K562 (cell line): ENCODE data around the gene TBC1D5. TPM values are rescaled to one million over a fixed set of nuclear protein-coding genes. Genes with fewer than 3 reads are reported as not detected.

Experiments
- ATAC-seq: fragments of 200-7000 bp; cut with Tn5 transposase; 3 replicates; pipeline ENCODE4 v1.9.1; 2020; ENCODE audit warnings: moderate library complexity
- BruUV-seq: library from RNA; stranded (reverse); fragments of 400-500 nt; replicated peaks from 2 replicates; lab custom pipeline; 2021; lab: Mats Ljungman, UMichigan
- CTCF ChIA-PET: fragments of 300-600 bp; formaldehyde crosslinking; extraction: SDS; loops from one replicate; lab custom pipeline; 2021; ENCODE audit warnings: low intra/inter-chr PET ratio; lab: Yijun Ruan, JAX
- POLR2A ChIA-PET: fragments of 300-600, 350-650 bp; sonication (Branson Sonifier 250); formaldehyde crosslinking; extraction: SDS; loops from one replicate; lab custom pipeline; 2021; ENCODE audit warnings: antibody characterized with exemption, inconsistent platforms; lab: Yijun Ruan, JAX
- DNase-seq, 4 experiments: peaks; one replicate each; pipeline versions ENCODE4 v3.0.0 to v3.0.0-alpha.2; 2011 to 2018; ENCODE audit warnings: low spot score in 3 of 4, mixed read lengths in 3 of 4; ENCODE audit errors: extremely low read depth in 1 of 4
- FAIRE-seq: peaks from 2 replicates; lab custom pipeline; 2011; peaks lifted over from hg19 to GRCh38; lab: Jason Lieb, UNC
- H2AFZ ChIP-seq: 2 replicates; pipeline ENCODE4 v1.6.0; 2011; ENCODE audit warnings: low read depth, low read length, control low read depth, inconsistent platforms
- H3K27ac ChIP-seq: fragments of 200-600 bp; 3 replicates; pipeline ENCODE4 v1.8.0; 2011; ENCODE audit warnings: low read depth, mild to moderate bottlenecking, control low read depth, inconsistent platforms, low read length, moderate library complexity, mixed read lengths; ENCODE audit errors: extremely low read depth
- H3K27me3 ChIP-seq, 2 experiments: fragments of 300-600 bp in 1 of 2; 2 replicates in 1 of 2; 3 replicates in 1 of 2; pipeline versions ENCODE4 v1.6.0 to v1.8.0; 2011; ENCODE audit warnings: inconsistent platforms in 2 of 2, low read length in 2 of 2, mild to moderate bottlenecking in 1 of 2, mixed read lengths in 1 of 2, moderate library complexity in 1 of 2; ENCODE audit not compliant: control insufficient read depth in 2 of 2, insufficient read depth in 2 of 2
- H3K36me3 ChIP-seq: fragments of 300-600 bp; 3 replicates; pipeline ENCODE4 v1.8.0; 2011; ENCODE audit warnings: mild to moderate bottlenecking, low read length, inconsistent platforms; ENCODE audit not compliant: control insufficient read depth, insufficient read depth
- H3K4me1 ChIP-seq, 2 experiments: fragments of 200-600 bp in 1 of 2; replicated peaks in 1 of 2; 2 replicates in 1 of 2; 3 replicates in 1 of 2; pipeline versions ENCODE4 v1.5.1 to v1.8.0; 2011; ENCODE audit warnings: inconsistent platforms in 2 of 2, low read length in 2 of 2, mild to moderate bottlenecking in 1 of 2, mixed read lengths in 1 of 2, moderate library complexity in 1 of 2; ENCODE audit not compliant: control insufficient read depth in 2 of 2, insufficient read depth in 2 of 2
- H3K4me2 ChIP-seq: 2 replicates; pipeline ENCODE4 v1.6.1; 2011; ENCODE audit warnings: low read length, control low read depth, inconsistent platforms, mixed read lengths; ENCODE audit not compliant: insufficient read depth
- H3K4me3 ChIP-seq: fragments of 200-600 bp; sonication (generic), shearing (Covaris generic); 2 replicates; pipeline ENCODE4 v1.5.1; 2016; ENCODE audit warnings: control low read depth, inconsistent platforms
- H3K79me2 ChIP-seq: fragments of 200-600 bp; 3 replicates; pipeline ENCODE4 v1.8.0; 2011; ENCODE audit warnings: low read length, inconsistent platforms; ENCODE audit not compliant: control insufficient read depth, insufficient read depth
- H3K9ac ChIP-seq, 2 experiments: 2 replicates each; pipeline versions ENCODE4 v1.6.0 to v1.6.1; 2011; ENCODE audit warnings: low read depth in 2 of 2, low read length in 2 of 2, control low read depth in 1 of 2, inconsistent platforms in 1 of 2, mild to moderate bottlenecking in 1 of 2, mixed read lengths in 1 of 2; ENCODE audit not compliant: insufficient read depth in 1 of 2
- H3K9me1 ChIP-seq: one replicate; pipeline ENCODE4 v1.6.0; 2011; ENCODE audit warnings: inconsistent platforms, mild to moderate bottlenecking, low read length, moderate library complexity; ENCODE audit not compliant: control insufficient read depth, insufficient read depth
- H3K9me3 ChIP-seq: replicated peaks from 2 replicates; pipeline ENCODE4 v1.5.1; 2011; ENCODE audit warnings: low read depth, low read length, inconsistent platforms; ENCODE audit not compliant: control insufficient read depth, insufficient read depth
- H4K20me1 ChIP-seq: replicated peaks from 2 replicates; pipeline ENCODE4 v1.6.1; 2011; ENCODE audit warnings: low read length, inconsistent platforms, mixed read lengths; ENCODE audit not compliant: control insufficient read depth, insufficient read depth
- E2F6 ChIP-seq, 2 experiments: IDR thresholded peaks; 2 replicates each; pipeline ENCODE4 v1.6.1; 2011; ENCODE audit warnings: borderline replicate concordance in 1 of 2, control low read depth in 1 of 2, low read depth in 1 of 2, low read length in 1 of 2, mild to moderate bottlenecking in 1 of 2, mixed read lengths in 1 of 2, moderate library complexity in 1 of 2; ENCODE audit not compliant: insufficient read depth in 1 of 2, insufficient read length in 1 of 2, poor library complexity in 1 of 2, severe bottlenecking in 1 of 2; ENCODE audit errors: extremely low read depth in 1 of 2
- RBM15 ChIP-seq: fragments of 200-400 bp; formaldehyde crosslinking; IDR thresholded peaks from 2 replicates; pipeline ENCODE4 v1.6.1; 2018; ENCODE audit warnings: mild to moderate bottlenecking, low read length, moderate library complexity; ENCODE audit not compliant: insufficient read depth
- RBM39 ChIP-seq: fragments of 200-400 bp; formaldehyde crosslinking; optimal IDR thresholded peaks from 2 replicates; pipeline ENCODE3; 2018; ENCODE audit warnings: low read depth, low read length
- SAFB2 ChIP-seq: fragments of 200-400 bp; formaldehyde crosslinking; IDR thresholded peaks from 2 replicates; pipeline ENCODE4 v1.6.1; 2018; ENCODE audit warnings: borderline replicate concordance, low read length, low read depth, moderate library complexity; ENCODE audit not compliant: severe bottlenecking
- SIX5 ChIP-seq, 2 experiments: IDR thresholded peaks; 2 replicates each; pipeline ENCODE4 v1.6.1; 2011; ENCODE audit warnings: low read length in 2 of 2, borderline replicate concordance in 1 of 2, low read depth in 1 of 2, mild to moderate bottlenecking in 1 of 2, moderate library complexity in 1 of 2; ENCODE audit not compliant: insufficient read depth in 1 of 2
- SRSF7 ChIP-seq: fragments of 200-400 bp; formaldehyde crosslinking; optimal IDR thresholded peaks from 2 replicates; pipeline ENCODE3; 2017; ENCODE audit warnings: mild to moderate bottlenecking, low read depth, low read length
- SUPT5H ChIP-seq: fragments of 450-650 bp; IDR thresholded peaks from 2 replicates; pipeline ENCODE4 v1.6.1; 2016
- ZBTB17 ChIP-seq: fragments of 450-650 bp; formaldehyde crosslinking; IDR thresholded peaks from 2 replicates; pipeline ENCODE4 v1.4.0; 2020; ENCODE audit warnings: mild to moderate bottlenecking
- ZNF668 ChIP-seq: fragments of 250-450 bp; sonication (Bioruptor Pico); IDR thresholded peaks from 2 replicates; pipeline ENCODE4 v1.8.0; 2022; ENCODE audit warnings: mild to moderate bottlenecking, inconsistent platforms
- WGBS: fragments of 100-300 bp; shearing (Covaris generic); methylation state at CpG from one replicate; pipeline ENCODE4 v1.1.6; 2016; ENCODE audit warnings: low coverage, mixed read lengths; ENCODE audit not compliant: insufficient coverage; ENCODE audit errors: missing lambda C conversion rate; 5-methylcytosine and 5-hydroxymethylcytosine counted together
- in situ Hi-C: fragments of 300-500 bp; cut with MboI; formaldehyde crosslinking; loops from 4 replicates; pipeline ENCODE4 v1.15.0; 2018; ENCODE audit warnings: inconsistent platforms, mixed read lengths
- intact Hi-C: fragments of 100-400 bp; cut with micrococcal nuclease; formaldehyde crosslinking; loops from 2 replicates; pipeline ENCODE4 v1.14.2; 2022
- polyA plus RNA-seq, 8 experiments: library from polyadenylated mRNA; depleted of rRNA in 4 of 8; stranded (reverse) in 5 of 8; unstranded in 3 of 8; fragments of >200 nt; fragmentation: Nextera tagmentation in 2 of 8; fragmentation: Illumina TruSeq in 1 of 8; extraction: Ambion mirVana in 2 of 8; extraction: Trizol in 1 of 8; gene quantifications; 2 replicates each; pipeline versions ENCODE4 v1.2.1 to v1.2.3, GENCODE V29; 2011 to 2014; ENCODE audit warnings: inconsistent platforms in 1 of 8, missing spikeins in 1 of 8
- total RNA-seq, 7 experiments: library from RNA; depleted of rRNA in 6 of 7; stranded (reverse); fragments of >200 nt in 6 of 7; fragmentation: Illumina TruSeq in 2 of 7; extraction: Trizol in 2 of 7; gene quantifications; 2 replicates each; pipeline versions ENCODE4 v1.2.1 to v1.2.3, GENCODE V29; 2011 to 2021; ENCODE audit warnings: low replicate concordance in 1 of 7
- TF ChIP-seq, protein P1 (sequence below), 3 experiments: fragments of 200-800 bp in 1 of 3; sonication (Bioruptor generic) in 1 of 3; sonication (generic) in 1 of 3; formaldehyde crosslinking in 1 of 3; IDR thresholded peaks; 2 replicates each; pipeline versions ENCODE4 v1.6.1 to v1.8.0; 2016 to 2022; ENCODE audit warnings: mild to moderate bottlenecking in 2 of 3, missing compliant biosample characterization in 2 of 3, missing genetic modification characterization in 2 of 3, missing genetic modification reagents in 1 of 3
- TF ChIP-seq, protein P2 (sequence below): fragments of 250-450 bp; sonication (Bioruptor Pico); IDR thresholded peaks from 2 replicates; pipeline ENCODE4 v1.5.0; 2020; ENCODE audit warnings: mild to moderate bottlenecking
- TF ChIP-seq, protein P3 (sequence below), 2 experiments: fragments of 450-650 bp; IDR thresholded peaks; 2 replicates each; pipeline ENCODE4 v1.6.1; 2016

TBC1D5 gene
- total and polyA plus RNA-seq, 9 of the 15 experiments (the other 6 are each of a cell fraction or from before 2014, with no cell fraction given): 2.9 to 38.1 (median 25.6) TPM

GRCh38 chr3:17623464-17623863 is 119.0 kb downstream of the TBC1D5 start:
- ATAC-seq: no peak
- WGBS: 67% methylated on average over 2 of the region's 2 CpGs
- no peak overlapping the region for H3K9ac ChIP-seq
- FAIRE-seq: no peak
- H2AFZ ChIP-seq: no peak overlapping the region
- POLR2A ChIA-PET: no interaction called here
- H3K27me3 ChIP-seq: no peaks in the 10 kb centered on the region
- H3K4me3 ChIP-seq: no peak overlapping the region
- no peak overlapping the region for H3K27ac ChIP-seq
- no peaks in the 10 kb centered on the region for H3K79me2 ChIP-seq
- in situ Hi-C loops: no loop called here
- CTCF ChIA-PET: no interaction called here
- intact Hi-C loops: no loop called here
- no peaks in the 10 kb centered on the region for H3K4me1 ChIP-seq
- BruUV-seq: no TSS peak
- H3K9me1 ChIP-seq: no peaks in the 10 kb centered on the region
- no peaks in the 10 kb centered on the region for H3K36me3 ChIP-seq
- TF ChIP-seq SAFB2 (no peak), ZBTB17 (CRISPR knock-in tag) (no peak), RBM15 (no peak), SRSF7 (no peak), RBM39 (no peak), ZNF668 (CRISPR knock-in tag) (no peak), E2F6 (IDR thresholded peaks at IDR 0.05; ENCODE audit: borderline replicate concordance in 1 of 2, extremely low read depth in 1 of 2, insufficient read depth in 1 of 2, insufficient read length in 1 of 2, low read depth in 1 of 2, low read length in 1 of 2, poor library complexity in 1 of 2, severe bottlenecking in 1 of 2) (no peak), SUPT5H (no peak), SIX5 (IDR thresholded peaks at IDR 0.05; ENCODE audit: borderline replicate concordance in 1 of 2, insufficient read depth in 1 of 2, low read depth in 1 of 2, low read length in 2 of 2) (no peak)
- TF ChIP-seq, protein P1, sequence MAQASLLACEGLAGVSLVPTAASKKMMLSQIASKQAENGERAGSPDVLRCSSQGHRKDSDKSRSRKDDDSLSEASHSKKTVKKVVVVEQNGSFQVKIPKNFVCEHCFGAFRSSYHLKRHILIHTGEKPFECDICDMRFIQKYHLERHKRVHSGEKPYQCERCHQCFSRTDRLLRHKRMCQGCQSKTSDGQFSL (CRISPR knock-in tag; IDR thresholded peaks at IDR 0.05): no peak
- TF ChIP-seq, protein P1 (tag; IDR thresholded peaks at IDR 0.05): no peak
- TF ChIP-seq, protein P2, sequence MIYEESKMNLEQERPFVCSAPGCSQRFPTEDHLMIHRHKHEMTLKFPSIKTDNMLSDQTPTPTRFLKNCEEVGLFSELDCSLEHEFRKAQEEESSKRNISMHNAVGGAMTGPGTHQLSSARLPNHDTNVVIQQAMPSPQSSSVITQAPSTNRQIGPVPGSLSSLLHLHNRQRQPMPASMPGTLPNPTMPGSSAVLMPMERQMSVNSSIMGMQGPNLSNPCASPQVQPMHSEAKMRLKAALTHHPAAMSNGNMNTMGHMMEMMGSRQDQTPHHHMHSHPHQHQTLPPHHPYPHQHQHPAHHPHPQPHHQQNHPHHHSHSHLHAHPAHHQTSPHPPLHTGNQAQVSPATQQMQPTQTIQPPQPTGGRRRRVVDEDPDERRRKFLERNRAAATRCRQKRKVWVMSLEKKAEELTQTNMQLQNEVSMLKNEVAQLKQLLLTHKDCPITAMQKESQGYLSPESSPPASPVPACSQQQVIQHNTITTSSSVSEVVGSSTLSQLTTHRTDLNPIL: no peak
- TF ChIP-seq, protein P3, sequence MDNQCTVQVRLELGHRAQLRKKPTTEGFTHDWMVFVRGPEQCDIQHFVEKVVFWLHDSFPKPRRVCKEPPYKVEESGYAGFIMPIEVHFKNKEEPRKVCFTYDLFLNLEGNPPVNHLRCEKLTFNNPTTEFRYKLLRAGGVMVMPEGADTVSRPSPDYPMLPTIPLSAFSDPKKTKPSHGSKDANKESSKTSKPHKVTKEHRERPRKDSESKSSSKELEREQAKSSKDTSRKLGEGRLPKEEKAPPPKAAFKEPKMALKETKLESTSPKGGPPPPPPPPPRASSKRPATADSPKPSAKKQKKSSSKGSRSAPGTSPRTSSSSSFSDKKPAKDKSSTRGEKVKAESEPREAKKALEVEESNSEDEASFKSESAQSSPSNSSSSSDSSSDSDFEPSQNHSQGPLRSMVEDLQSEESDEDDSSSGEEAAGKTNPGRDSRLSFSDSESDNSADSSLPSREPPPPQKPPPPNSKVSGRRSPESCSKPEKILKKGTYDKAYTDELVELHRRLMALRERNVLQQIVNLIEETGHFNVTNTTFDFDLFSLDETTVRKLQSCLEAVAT (IDR thresholded peaks at IDR 0.05): no peak
- no peaks in the 10 kb centered on the region for H3K9me3 ChIP-seq
- DNase-seq: no peak
- no peaks in the 10 kb centered on the region for H4K20me1 ChIP-seq
- no peak overlapping the region for H3K4me2 ChIP-seq
